GM19438 (cell line): ENCODE data around the gene SNPH.

Experiments used
- ATAC-seq: cut with Tn5 transposase; IDR thresholded peaks from one replicate; pipeline ENCODE4 v1.9.1; 2021; ENCODE audit warnings: low read depth; ENCODE audit not compliant: unreplicated experiment

SNPH gene

GRCh38 chr20:1304710-1305515 is 38.8 kb downstream of the SNPH start:
- ATAC-seq = no peak

- no peak for ATAC-seq
Measured at GRCh38 chr20:1305712-1306111, 39.6 kb downstream of the SNPH start.

GRCh38 chr20:1306316-1307135 is 40.4 kb downstream of the SNPH start:
- ATAC-seq = no peak

GRCh38 chr20:1307171-1307570 is 41.1 kb downstream of the SNPH start:
- ATAC-seq = no peak

- ATAC-seq = no peak
Measured at GRCh38 chr20:1307571-1307971, 41.5 kb downstream of the SNPH start.

GRCh38 chr20:1308067-1308701 is 42.1 kb downstream of the SNPH start:
- no peak for ATAC-seq

- no peak for ATAC-seq
Measured at GRCh38 chr20:1308702-1309095, 42.6 kb downstream of the SNPH start.

GRCh38 chr20:1309439-1309847 is 43.3 kb downstream of the SNPH start:
- ATAC-seq = no peak

GRCh38 chr20:1310071-1310470 is 44.0 kb downstream of the SNPH start:
- ATAC-seq = no peak

- ATAC-seq = no peak
Measured at GRCh38 chr20:1310506-1311190, 44.6 kb downstream of the SNPH start.

GRCh38 chr20:1312308-1312707 is 46.2 kb downstream of the SNPH start:
- no peak for ATAC-seq

GRCh38 chr20:1312904-1313235 is 46.8 kb downstream of the SNPH start:
- ATAC-seq = no peak

GRCh38 chr20:1313236-1313964 is 47.3 kb downstream of the SNPH start:
- no peak for ATAC-seq

GRCh38 chr20:1315804-1316203 is 49.7 kb downstream of the SNPH start:
- no peak for ATAC-seq

- no peak for ATAC-seq
Measured at GRCh38 chr20:1317545-1318255, 51.6 kb downstream of the SNPH start.

- ATAC-seq = no peak
Measured at GRCh38 chr20:1319051-1319450, 53.0 kb downstream of the SNPH start.

- ATAC-seq = no peak
Measured at GRCh38 chr20:1319462-1319861, 53.4 kb downstream of the SNPH start.

- ATAC-seq = no peak
Measured at GRCh38 chr20:1320016-1320415, 53.9 kb downstream of the SNPH start.

- ATAC-seq = no peak
Measured at GRCh38 chr20:1320902-1321653, 55.0 kb downstream of the SNPH start.
